Effector memory CD8-positive, alpha-beta T cell (primary cell): ENCODE results near the gene CEBPG.

Experiments
- ATAC-seq: fragments of 150-1000 bp; cut with Tn5 transposase; replicated peaks from 2 replicates; pipeline ENCODE4 v1.10.0; 2021; ENCODE audit warnings: mild to moderate bottlenecking, moderate library complexity
- DNase-seq, 3 experiments: peaks; one replicate each; pipeline ENCODE4 v3.0.0; 2021
- H3K27ac Mint-ChIP-seq, 2 donors: one replicate each; pipeline ENCODE4 v1.8.0; 2022; ENCODE audit warnings: mild to moderate bottlenecking in 2 of 2, mixed read lengths in 2 of 2, moderate library complexity in 2 of 2
- H3K27me3 Mint-ChIP-seq, 2 donors: one replicate each; pipeline ENCODE4 v1.8.0; 2022; ENCODE audit warnings: mixed read lengths in 2 of 2
- H3K36me3 Mint-ChIP-seq: one replicate; pipeline ENCODE4 v1.8.0; 2022; ENCODE audit warnings: mild to moderate bottlenecking, moderate library complexity, mixed read lengths; ENCODE audit not compliant: insufficient read depth
- H3K4me1 Mint-ChIP-seq, 2 donors: one replicate each; pipeline ENCODE4 v1.8.0; 2022; ENCODE audit warnings: low read depth in 2 of 2, mixed read lengths in 2 of 2
- H3K4me3 Mint-ChIP-seq, 2 donors: one replicate each; pipeline ENCODE4 v1.8.0; 2022; ENCODE audit warnings: mild to moderate bottlenecking in 2 of 2, mixed read lengths in 2 of 2, moderate library complexity in 2 of 2
- H3K9me3 Mint-ChIP-seq, 2 donors: one replicate each; pipeline ENCODE4 v1.8.0; 2022; ENCODE audit warnings: mixed read lengths in 2 of 2
- total RNA-seq, 9 experiments: gene quantifications; one replicate each; lab custom pipeline; 2026; lab: John Stamatoyannopoulos, UW

Gene CEBPG
- total RNA-seq = 28.8 to 192 (median 122) reads per million in 9 experiments

DNA sequence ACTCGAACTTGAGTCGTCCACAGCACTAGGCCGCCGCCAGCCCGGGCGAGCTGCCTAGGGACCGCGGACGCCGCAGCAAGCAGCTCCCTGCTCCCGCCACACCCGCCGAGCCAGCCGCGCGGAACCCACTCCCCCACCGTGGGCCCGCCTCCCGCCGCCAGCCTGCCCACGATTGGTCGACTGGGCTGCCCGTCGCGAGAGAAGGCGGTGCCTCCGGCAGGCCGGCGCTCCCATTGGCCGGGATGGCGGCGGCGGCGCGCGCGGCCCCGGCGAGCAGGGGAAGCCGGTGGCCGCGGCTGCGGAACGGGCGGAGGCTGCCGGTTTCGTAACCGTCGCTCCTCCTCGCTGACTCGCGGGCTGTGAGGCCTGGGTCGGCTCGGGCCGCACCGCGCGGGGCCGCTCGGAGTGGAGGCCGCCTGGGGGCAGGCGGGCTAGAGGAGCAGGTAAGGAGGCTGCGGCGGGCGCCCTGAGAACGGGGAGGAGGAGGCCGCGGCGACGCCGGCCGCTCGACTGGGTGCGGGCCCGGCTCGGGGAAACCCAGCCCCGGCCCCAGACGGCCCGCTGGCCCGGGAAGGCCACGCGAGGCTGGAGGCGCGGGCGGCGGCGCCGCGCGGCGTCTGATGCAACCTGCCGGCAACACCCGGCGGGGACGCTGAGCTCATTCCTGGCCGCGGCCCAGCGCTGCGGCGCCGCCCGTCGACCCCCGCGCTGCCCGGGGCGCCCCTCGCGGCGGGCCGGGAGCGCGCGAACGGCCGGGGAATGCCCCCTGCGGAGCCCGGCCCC, at the start of gene CEBPG:
CEBPG (plus strand) TSS at position 257 of the 783 bp plus-strand sequence. CDS start 5,531 bp downstream, outside the sequence.
- peak; percentile 87 for ATAC-seq
- Mint-ChIP-seq H3K27me3 (no peaks in the 10 kb centered on the region), H3K9me3 (no peaks in the 10 kb centered on the region), H3K27ac (peak within 1 kb of the TSS; percentile 74 to 86), H3K36me3 (peaks cover 15% of the 10 kb centered on the region), H3K4me3 (peak within 1 kb of the TSS; percentile 82 to 87), H3K4me1 (peaks cover 31 to 40% of the 10 kb centered on the region in 2 donors)
- DNase-seq = peak; percentile 93 to 98 (median 97)

- Mint-ChIP-seq H3K4me1 (no peaks in the 10 kb centered on the region), H3K4me3 (no peak overlapping the region), H3K27me3 (peaks cover 16 to 20% of the 10 kb centered on the region in 2 donors), H3K9me3 (no peaks in the 10 kb centered on the region), H3K27ac (no peak overlapping the region), H3K36me3 (no peaks in the 10 kb centered on the region)
- DNase-seq (no peak), ATAC-seq (no peak)
Measured at GRCh38 chr19:33324628-33325027, 48.9 kb upstream of the CEBPG start.

DNA sequence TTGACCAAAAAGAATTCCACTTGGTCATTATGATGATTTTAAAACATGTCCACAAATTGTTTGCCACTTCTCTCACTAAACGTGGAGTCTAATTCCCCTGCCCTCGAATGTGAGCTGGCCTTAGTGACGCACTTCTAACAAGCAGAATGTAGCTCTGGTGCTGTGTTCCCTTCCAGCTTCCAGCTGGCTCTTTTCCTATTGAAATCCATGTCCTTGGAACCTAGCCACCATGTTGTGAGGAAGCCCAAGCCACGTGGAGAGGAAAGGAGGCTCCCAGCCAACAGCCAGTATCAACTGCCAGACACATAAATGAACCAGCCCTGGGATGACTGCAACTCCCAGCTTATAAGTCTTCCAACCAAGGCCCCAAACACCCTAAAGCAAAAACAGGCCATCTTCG, 47.6 kb upstream of the CEBPG start:
- no peak for ATAC-seq
- no peak overlapping the region for H3K4me3 Mint-ChIP-seq
- H3K4me1 Mint-ChIP-seq = no peaks in the 10 kb centered on the region
- no peak overlapping the region for H3K27ac Mint-ChIP-seq
- DNase-seq = no peak
- no peaks in the 10 kb centered on the region for H3K36me3 Mint-ChIP-seq
- H3K9me3 Mint-ChIP-seq = no peaks in the 10 kb centered on the region
- peaks cover 23 to 27% of the 10 kb centered on the region in 2 donors for H3K27me3 Mint-ChIP-seq

- Mint-ChIP-seq H3K4me3 (no peak overlapping the region), H3K4me1 (no peaks in the 10 kb centered on the region), H3K27me3 (peaks cover 23 to 27% of the 10 kb centered on the region in 2 donors), H3K9me3 (no peaks in the 10 kb centered on the region), H3K36me3 (no peaks in the 10 kb centered on the region), H3K27ac (no peak overlapping the region)
- DNase-seq (no peak), ATAC-seq (no peak)
Measured at GRCh38 chr19:33329060-33329459, 44.4 kb upstream of the CEBPG start.

DNA sequence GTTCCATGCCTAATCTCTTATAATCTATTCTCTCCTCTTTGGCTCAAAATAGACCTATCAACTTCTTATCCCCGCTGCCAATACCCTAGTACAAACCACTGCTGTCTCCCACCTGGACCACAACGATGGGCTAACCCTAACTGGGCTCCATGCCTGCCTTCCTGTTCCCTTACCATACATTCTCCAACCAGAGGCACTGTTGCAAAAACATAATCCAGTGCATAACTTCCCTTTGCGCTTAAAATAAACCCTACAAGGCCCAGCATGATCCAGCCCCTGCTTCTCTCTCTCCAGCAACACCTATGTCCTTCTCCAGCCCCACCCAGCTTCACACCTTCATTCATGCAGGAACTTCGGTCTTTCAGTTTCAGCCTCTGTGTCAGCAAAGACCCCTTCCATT, 43.8 kb upstream of the CEBPG start:
- Mint-ChIP-seq H3K27ac (no peak overlapping the region), H3K4me3 (no peak overlapping the region), H3K9me3 (no peaks in the 10 kb centered on the region), H3K27me3 (peaks cover 23 to 27% of the 10 kb centered on the region in 2 donors), H3K36me3 (no peaks in the 10 kb centered on the region), H3K4me1 (no peaks in the 10 kb centered on the region)
- no peak for DNase-seq
- no peak for ATAC-seq

DNA sequence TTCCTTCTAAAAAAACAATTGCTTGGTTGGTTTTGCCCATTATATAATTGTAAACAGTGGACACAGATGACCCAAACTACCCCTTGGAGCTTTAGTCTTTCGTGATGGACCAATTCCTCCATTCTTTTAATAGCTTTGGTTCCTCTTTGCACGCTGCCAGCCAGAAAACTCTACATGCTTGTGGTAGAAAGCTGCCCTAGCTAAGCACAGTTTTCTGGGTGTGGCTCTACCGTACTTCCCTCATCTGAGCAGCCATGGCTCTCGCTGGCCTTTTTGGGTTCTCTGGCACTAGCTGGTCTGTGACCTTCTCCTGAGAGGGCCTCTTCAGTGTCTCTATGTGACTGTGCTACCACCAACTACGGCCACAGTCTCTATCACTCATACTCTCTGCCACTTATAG, 41.3 kb upstream of the CEBPG start:
- ATAC-seq (no peak), DNase-seq (no peak)
- H3K4me3 Mint-ChIP-seq = no peak overlapping the region
- no peaks in the 10 kb centered on the region for H3K9me3 Mint-ChIP-seq
- no peaks in the 10 kb centered on the region for H3K4me1 Mint-ChIP-seq
- H3K27ac Mint-ChIP-seq = no peak overlapping the region
- H3K27me3 Mint-ChIP-seq = peaks cover 23 to 27% of the 10 kb centered on the region in 2 donors
- peaks cover 4% of the 10 kb centered on the region for H3K36me3 Mint-ChIP-seq

- DNase-seq = no peak
- H3K36me3 Mint-ChIP-seq = peaks cover 4% of the 10 kb centered on the region
- H3K9me3 Mint-ChIP-seq = no peaks in the 10 kb centered on the region
- no peaks in the 10 kb centered on the region for H3K4me1 Mint-ChIP-seq
- no peak for ATAC-seq
- no peak overlapping the region for H3K4me3 Mint-ChIP-seq
- H3K27ac Mint-ChIP-seq = no peak overlapping the region
- peaks cover 23 to 26% of the 10 kb centered on the region in 2 donors for H3K27me3 Mint-ChIP-seq
Measured at GRCh38 chr19:33333151-33333550, 40.4 kb upstream of the CEBPG start.

DNA sequence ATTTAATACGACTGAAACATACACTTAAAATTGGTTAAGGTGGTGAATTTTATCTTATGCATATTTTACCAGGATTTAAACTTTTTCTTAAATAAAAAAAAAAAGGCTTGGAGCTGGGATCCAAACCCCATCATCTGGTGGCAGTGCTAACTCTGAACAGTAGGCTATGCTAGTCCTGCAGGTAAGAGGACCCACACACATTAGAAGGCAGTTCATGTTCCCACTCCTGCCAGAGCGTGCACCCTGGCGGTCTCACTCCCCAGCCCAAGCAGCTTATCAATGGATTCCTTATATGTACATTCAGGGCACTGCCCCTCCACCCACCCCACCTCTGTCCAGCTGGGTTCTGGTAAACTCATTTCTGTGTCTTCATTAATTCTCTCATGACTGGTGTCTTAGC, 39.9 kb upstream of the CEBPG start:
- ATAC-seq (no peak), DNase-seq (no peak)
- Mint-ChIP-seq H3K4me3 (no peak overlapping the region), H3K36me3 (peaks cover 4% of the 10 kb centered on the region), H3K4me1 (no peaks in the 10 kb centered on the region), H3K27me3 (peaks cover 20 to 21% of the 10 kb centered on the region in 2 donors), H3K27ac (no peak overlapping the region), H3K9me3 (no peaks in the 10 kb centered on the region)

- Mint-ChIP-seq H3K36me3 (peaks cover 4% of the 10 kb centered on the region), H3K4me1 (no peaks in the 10 kb centered on the region), H3K27ac (no peak overlapping the region), H3K27me3 (peaks cover 19 to 20% of the 10 kb centered on the region in 2 donors), H3K9me3 (no peaks in the 10 kb centered on the region), H3K4me3 (no peak overlapping the region)
- ATAC-seq (no peak), DNase-seq (no peak)
Measured at GRCh38 chr19:33334271-33334670, 39.2 kb upstream of the CEBPG start.

GRCh38 chr19:33335446-33335845, 38.1 kb upstream of the CEBPG start:
- peaks cover 4% of the 10 kb centered on the region for H3K36me3 Mint-ChIP-seq
- no peak for DNase-seq
- H3K4me1 Mint-ChIP-seq = no peaks in the 10 kb centered on the region
- no peaks in the 10 kb centered on the region for H3K9me3 Mint-ChIP-seq
- peaks cover 10 to 17% of the 10 kb centered on the region in 2 donors for H3K27me3 Mint-ChIP-seq
- H3K27ac Mint-ChIP-seq = no peak overlapping the region
- ATAC-seq = no peak
- no peak overlapping the region for H3K4me3 Mint-ChIP-seq

GRCh38 chr19:33339016-33339984, 34.2 kb upstream of the CEBPG start:
- no peaks in the 10 kb centered on the region for H3K4me1 Mint-ChIP-seq
- H3K27ac Mint-ChIP-seq = no peak overlapping the region
- no peak for DNase-seq
- no peaks in the 10 kb centered on the region for H3K9me3 Mint-ChIP-seq
- ATAC-seq = no peak
- H3K36me3 Mint-ChIP-seq = peaks cover 4% of the 10 kb centered on the region
- H3K4me3 Mint-ChIP-seq = no peak overlapping the region
- peaks cover 43 to 45% of the 10 kb centered on the region in 2 donors for H3K27me3 Mint-ChIP-seq

DNA sequence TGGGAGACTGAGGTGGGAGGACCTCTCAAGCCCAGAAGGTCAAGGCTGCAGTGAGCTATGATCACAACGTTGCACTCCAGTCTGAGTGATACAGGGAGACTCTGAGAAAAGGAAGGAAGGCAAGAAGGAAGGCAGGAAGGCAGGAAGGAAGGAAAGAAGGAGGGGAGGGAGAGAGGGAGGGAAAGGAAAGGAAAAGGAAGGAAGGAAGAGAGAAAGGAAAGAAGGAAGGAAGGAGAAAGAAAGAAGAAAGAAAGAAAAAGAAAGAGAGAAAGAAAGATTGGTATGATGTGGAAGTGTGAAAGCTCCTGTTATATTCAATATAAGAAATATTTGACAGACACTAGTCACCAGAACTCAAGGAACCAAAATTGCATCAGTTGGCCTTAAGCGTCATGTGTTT, 32.5 kb upstream of the CEBPG start:
- H3K27me3 Mint-ChIP-seq = peaks cover 60 to 62% of the 10 kb centered on the region in 2 donors
- no peaks in the 10 kb centered on the region for H3K4me1 Mint-ChIP-seq
- H3K9me3 Mint-ChIP-seq = no peaks in the 10 kb centered on the region
- H3K36me3 Mint-ChIP-seq = peaks cover 1% of the 10 kb centered on the region
- no peak overlapping the region for H3K27ac Mint-ChIP-seq
- DNase-seq (no peak), ATAC-seq (no peak)
- H3K4me3 Mint-ChIP-seq = no peak overlapping the region

DNA sequence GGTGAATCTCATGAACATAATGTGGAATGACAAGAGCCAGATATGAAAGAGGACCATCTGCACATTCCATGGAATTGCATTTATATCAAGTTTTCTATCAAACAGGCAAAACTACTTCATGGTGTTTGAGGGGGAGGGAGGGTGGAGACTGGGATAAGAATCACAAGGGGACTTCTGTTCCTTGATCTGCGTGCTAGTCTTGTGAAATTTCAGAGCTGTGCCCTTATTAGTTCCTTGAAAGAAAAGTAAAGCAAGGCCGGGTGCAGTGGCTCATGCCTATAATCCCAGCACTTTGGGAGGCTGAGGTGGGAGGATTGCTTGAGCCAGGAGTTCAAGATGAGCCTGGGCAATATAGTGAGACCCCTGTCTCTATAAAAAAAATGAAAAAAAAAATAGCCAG, 30.2 kb upstream of the CEBPG start:
- H3K9me3 Mint-ChIP-seq = no peaks in the 10 kb centered on the region

More for the DNA sequence above, 30.2 kb upstream of the CEBPG start:
- Mint-ChIP-seq H3K4me3 (no peak overlapping the region), H3K27ac (no peak overlapping the region), H3K36me3 (no peaks in the 10 kb centered on the region), H3K27me3 (peaks cover 74 to 79% of the 10 kb centered on the region in 2 donors), H3K4me1 (no peaks in the 10 kb centered on the region)
- ATAC-seq (no peak), DNase-seq (no peak)
